Effector memory CD8-positive, alpha-beta T cell (primary cell): ENCODE data around the gene MOB1B.
A peak's percentile ranks its signal among the peaks of the same experiment; 100 is the strongest.

Experiments used
- ATAC-seq: fragments of 150-1000 bp; cut with Tn5 transposase; replicated peaks from 2 replicates; pipeline ENCODE4 v1.10.0; 2021; ENCODE audit warnings: mild to moderate bottlenecking, moderate library complexity
- DNase-seq, 3 experiments: peaks; one replicate each; pipeline ENCODE4 v3.0.0; 2021
- H3K27ac Mint-ChIP-seq, 2 donors: one replicate each; pipeline ENCODE4 v1.8.0; 2022; ENCODE audit warnings: mild to moderate bottlenecking in 2 of 2, mixed read lengths in 2 of 2, moderate library complexity in 2 of 2
- H3K27me3 Mint-ChIP-seq, 2 donors: one replicate each; pipeline ENCODE4 v1.8.0; 2022; ENCODE audit warnings: mixed read lengths in 2 of 2
- H3K36me3 Mint-ChIP-seq: one replicate; pipeline ENCODE4 v1.8.0; 2022; ENCODE audit warnings: mild to moderate bottlenecking, moderate library complexity, mixed read lengths; ENCODE audit not compliant: insufficient read depth
- H3K4me1 Mint-ChIP-seq, 2 donors: one replicate each; pipeline ENCODE4 v1.8.0; 2022; ENCODE audit warnings: low read depth in 2 of 2, mixed read lengths in 2 of 2
- H3K4me3 Mint-ChIP-seq, 2 donors: one replicate each; pipeline ENCODE4 v1.8.0; 2022; ENCODE audit warnings: mild to moderate bottlenecking in 2 of 2, mixed read lengths in 2 of 2, moderate library complexity in 2 of 2
- H3K9me3 Mint-ChIP-seq, 2 donors: one replicate each; pipeline ENCODE4 v1.8.0; 2022; ENCODE audit warnings: mixed read lengths in 2 of 2

MOB1B gene

GRCh38 chr4:70925899-70926635 is 23.9 kb downstream of the MOB1B start:
- ATAC-seq: no peak
- DNase-seq: no peak
- Mint-ChIP-seq H3K9me3 (no peaks in the 10 kb centered on the region), H3K4me3 (peak overlapping the region in 1 of 2 donors; percentile 24), H3K4me1 (peaks cover 14 to 31% of the 10 kb centered on the region in 2 donors), H3K27ac (peak overlapping the region in 1 of 2 donors; percentile 62), H3K36me3 (peaks cover 3% of the 10 kb centered on the region), H3K27me3 (no peaks in the 10 kb centered on the region)

GRCh38 chr4:70927502-70928137 is 25.5 kb downstream of the MOB1B start:
- DNase-seq (peak in 1 of 3 experiments; percentile 4), ATAC-seq (peak; percentile 24)
- H3K4me3 Mint-ChIP-seq: no peak overlapping the region
- H3K4me1 Mint-ChIP-seq: peaks cover 14 to 26% of the 10 kb centered on the region in 2 donors
- no peaks in the 10 kb centered on the region for H3K27me3 Mint-ChIP-seq
- peak overlapping the region; percentile 0 to 62 for H3K27ac Mint-ChIP-seq
- no peaks in the 10 kb centered on the region for H3K9me3 Mint-ChIP-seq
- peaks cover 3% of the 10 kb centered on the region for H3K36me3 Mint-ChIP-seq

- H3K27me3 Mint-ChIP-seq: no peaks in the 10 kb centered on the region
- peaks cover 17 to 23% of the 10 kb centered on the region in 2 donors for H3K4me1 Mint-ChIP-seq
- no peaks in the 10 kb centered on the region for H3K9me3 Mint-ChIP-seq
- H3K27ac Mint-ChIP-seq: peak overlapping the region in 1 of 2 donors; percentile 7
- DNase-seq: no peak
- H3K36me3 Mint-ChIP-seq: peaks cover 3% of the 10 kb centered on the region
- H3K4me3 Mint-ChIP-seq: no peak overlapping the region
- ATAC-seq: no peak
These were observed 28.5 kb downstream of the MOB1B start for GRCh38 chr4:70930530-70931256.

GRCh38 chr4:70931347-70931746 is 29.2 kb downstream of the MOB1B start:
- no peaks in the 10 kb centered on the region for H3K9me3 Mint-ChIP-seq
- H3K4me1 Mint-ChIP-seq: peaks cover 12 to 17% of the 10 kb centered on the region in 2 donors
- no peak overlapping the region for H3K4me3 Mint-ChIP-seq
- DNase-seq (no peak), ATAC-seq (no peak)
- H3K27ac Mint-ChIP-seq: peak overlapping the region in 1 of 2 donors; percentile 7
- H3K27me3 Mint-ChIP-seq: no peaks in the 10 kb centered on the region
- H3K36me3 Mint-ChIP-seq: peaks cover 3% of the 10 kb centered on the region

GRCh38 chr4:70932984-70933383 is 30.8 kb downstream of the MOB1B start:
- no peaks in the 10 kb centered on the region for H3K9me3 Mint-ChIP-seq
- no peak overlapping the region for H3K4me3 Mint-ChIP-seq
- ATAC-seq: no peak
- peaks cover 3% of the 10 kb centered on the region for H3K36me3 Mint-ChIP-seq
- H3K27ac Mint-ChIP-seq: no peak overlapping the region
- peaks cover 8 to 9% of the 10 kb centered on the region in 2 donors for H3K4me1 Mint-ChIP-seq
- DNase-seq: no peak
- H3K27me3 Mint-ChIP-seq: no peaks in the 10 kb centered on the region

- Mint-ChIP-seq H3K4me3 (no peak overlapping the region), H3K27ac (no peak overlapping the region), H3K9me3 (no peaks in the 10 kb centered on the region), H3K36me3 (no peaks in the 10 kb centered on the region), H3K27me3 (no peaks in the 10 kb centered on the region), H3K4me1 (peaks cover 10 to 14% of the 10 kb centered on the region in 2 donors)
- ATAC-seq (no peak), DNase-seq (no peak)
These were observed 33.0 kb downstream of the MOB1B start for GRCh38 chr4:70935038-70935695.

GRCh38 chr4:70936200-70936787 is 34.1 kb downstream of the MOB1B start:
- ATAC-seq: no peak
- no peak overlapping the region for H3K4me3 Mint-ChIP-seq
- no peaks in the 10 kb centered on the region for H3K27me3 Mint-ChIP-seq
- H3K4me1 Mint-ChIP-seq: peaks cover 10 to 14% of the 10 kb centered on the region in 2 donors
- H3K9me3 Mint-ChIP-seq: no peaks in the 10 kb centered on the region
- no peak for DNase-seq
- H3K36me3 Mint-ChIP-seq: no peaks in the 10 kb centered on the region
- H3K27ac Mint-ChIP-seq: no peak overlapping the region

GRCh38 chr4:70938086-70938485 is 35.9 kb downstream of the MOB1B start:
- no peaks in the 10 kb centered on the region for H3K27me3 Mint-ChIP-seq
- H3K9me3 Mint-ChIP-seq: no peaks in the 10 kb centered on the region
- no peak for ATAC-seq
- no peak overlapping the region for H3K27ac Mint-ChIP-seq
- peaks cover 9 to 11% of the 10 kb centered on the region in 2 donors for H3K4me1 Mint-ChIP-seq
- no peaks in the 10 kb centered on the region for H3K36me3 Mint-ChIP-seq
- H3K4me3 Mint-ChIP-seq: no peak overlapping the region
- DNase-seq: no peak

GRCh38 chr4:70940134-70940533 is 38.0 kb downstream of the MOB1B start:
- Mint-ChIP-seq H3K27me3 (no peaks in the 10 kb centered on the region), H3K9me3 (no peaks in the 10 kb centered on the region), H3K4me3 (no peak overlapping the region), H3K36me3 (no peaks in the 10 kb centered on the region), H3K4me1 (peaks cover 11 to 13% of the 10 kb centered on the region in 2 donors), H3K27ac (peak overlapping the region in 1 of 2 donors; percentile 55)
- ATAC-seq (no peak), DNase-seq (no peak)

GRCh38 chr4:70943114-70943513 is 40.9 kb downstream of the MOB1B start:
- Mint-ChIP-seq H3K4me1 (peaks cover 7 to 9% of the 10 kb centered on the region in 2 donors), H3K9me3 (no peaks in the 10 kb centered on the region), H3K27ac (no peak overlapping the region), H3K4me3 (no peak overlapping the region), H3K27me3 (no peaks in the 10 kb centered on the region), H3K36me3 (no peaks in the 10 kb centered on the region)
- no peak for ATAC-seq
- DNase-seq: no peak

- peaks cover 5 to 12% of the 10 kb centered on the region in 2 donors for H3K4me1 Mint-ChIP-seq
- no peaks in the 10 kb centered on the region for H3K36me3 Mint-ChIP-seq
- no peak for ATAC-seq
- no peak for DNase-seq
- H3K27ac Mint-ChIP-seq: no peak overlapping the region
- no peaks in the 10 kb centered on the region for H3K27me3 Mint-ChIP-seq
- no peak overlapping the region for H3K4me3 Mint-ChIP-seq
- no peaks in the 10 kb centered on the region for H3K9me3 Mint-ChIP-seq
These were observed 42.9 kb downstream of the MOB1B start for GRCh38 chr4:70945046-70945445.

- H3K9me3 Mint-ChIP-seq: no peaks in the 10 kb centered on the region
- no peak overlapping the region for H3K4me3 Mint-ChIP-seq
- H3K27ac Mint-ChIP-seq: no peak overlapping the region
- ATAC-seq: no peak
- no peak for DNase-seq
- no peaks in the 10 kb centered on the region for H3K27me3 Mint-ChIP-seq
- H3K36me3 Mint-ChIP-seq: no peaks in the 10 kb centered on the region
- H3K4me1 Mint-ChIP-seq: peaks cover 4 to 10% of the 10 kb centered on the region in 2 donors
These were observed 43.4 kb downstream of the MOB1B start for GRCh38 chr4:70945452-70946055.

- Mint-ChIP-seq H3K4me1 (peaks cover 4 to 10% of the 10 kb centered on the region in 2 donors), H3K27me3 (no peaks in the 10 kb centered on the region), H3K27ac (no peak overlapping the region), H3K36me3 (no peaks in the 10 kb centered on the region), H3K4me3 (no peak overlapping the region), H3K9me3 (no peaks in the 10 kb centered on the region)
- ATAC-seq (no peak), DNase-seq (no peak)
These were observed 44.8 kb downstream of the MOB1B start for GRCh38 chr4:70946939-70947338.
